GM21360 (cell line): Measurements from ENCODE around the gene ZBED6.

Experiments used
- ATAC-seq: cut with Tn5 transposase; IDR thresholded peaks from one replicate; pipeline ENCODE4 v1.9.1; 2021; ENCODE audit warnings: mild to moderate bottlenecking, moderate library complexity; ENCODE audit not compliant: unreplicated experiment

The ZBED6 gene

GRCh38 chr1:203835476-203835875, 40.1 kb downstream of the ZBED6 start:
- ATAC-seq, result no peak

DNA sequence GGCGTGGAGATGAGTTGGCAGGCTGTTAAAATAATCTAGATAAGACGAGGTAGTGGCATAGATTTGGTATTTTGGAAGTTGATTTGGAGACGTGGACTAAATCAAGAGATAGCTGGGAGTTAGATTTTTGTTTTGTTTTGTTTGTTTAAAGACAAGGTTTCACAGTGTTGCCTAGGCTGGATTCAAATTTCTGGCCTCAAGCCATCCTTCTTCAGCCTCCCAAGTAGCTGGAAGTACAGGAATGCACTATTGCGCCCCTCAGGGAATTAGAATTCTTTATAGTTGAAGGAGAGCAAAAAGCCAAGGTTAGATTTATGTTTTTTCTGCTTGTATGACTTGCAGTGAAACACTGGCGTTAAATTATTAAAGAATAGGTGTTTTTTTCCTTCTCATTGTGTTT, 43.7 kb downstream of the ZBED6 start:
- ATAC-seq, result no peak

DNA sequence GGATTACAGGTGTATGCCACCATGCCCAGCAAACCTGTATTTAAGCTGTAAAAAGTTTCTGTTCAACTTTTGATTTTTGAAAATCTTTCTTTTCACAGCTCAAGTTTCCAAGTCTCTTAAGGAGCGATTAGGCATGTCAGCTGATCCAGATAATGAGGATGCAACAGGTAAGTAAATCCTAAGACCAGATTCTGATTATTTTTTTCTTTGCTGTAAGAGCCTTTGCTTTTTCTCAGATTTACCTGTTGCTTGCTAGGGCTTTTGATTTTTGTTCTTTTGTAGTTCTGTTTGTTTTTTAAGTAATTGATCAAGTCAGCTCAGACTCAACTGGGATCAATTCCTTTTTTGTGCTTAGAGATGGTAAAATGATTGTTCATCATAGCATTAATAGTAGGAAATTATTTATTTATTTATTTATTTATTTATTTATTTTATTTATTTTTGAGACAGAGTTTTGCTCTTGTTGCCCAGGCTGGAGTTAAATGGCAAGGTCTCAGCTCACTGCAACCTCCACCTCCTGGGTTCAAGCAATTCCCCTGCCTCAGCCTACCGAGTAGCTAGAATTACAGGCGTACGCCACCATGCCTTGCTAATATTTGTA, 44.9 kb downstream of the ZBED6 start:
- ATAC-seq, result no peak

DNA sequence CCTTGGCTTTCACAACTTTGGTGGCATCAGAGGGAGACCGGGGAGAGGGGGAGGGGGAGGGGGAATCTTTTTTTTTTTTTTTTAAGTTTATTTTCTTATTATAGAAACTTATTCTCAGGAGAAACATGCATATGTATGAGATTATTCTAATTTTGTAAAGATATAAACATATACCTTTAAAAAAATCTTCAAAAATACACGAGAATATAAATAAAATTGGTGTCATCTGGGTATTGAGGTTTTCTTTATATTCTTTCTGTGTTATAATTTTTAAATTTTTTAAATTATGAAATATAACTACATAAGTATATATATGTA, 47.1 kb downstream of the ZBED6 start:
- no peak for ATAC-seq

GRCh38 chr1:203843435-203843834, 48.0 kb downstream of the ZBED6 start:
- ATAC-seq, result no peak
